K562 (cell line): ENCODE data around the gene ENOX2. TPM values are rescaled to one million over a fixed set of nuclear protein-coding genes. Genes with fewer than 3 reads are reported as not detected.

Source experiments
- ARID1B ChIP-seq: fragments of 450-650 bp; IDR thresholded peaks from 2 replicates; pipeline ENCODE4 v1.6.1; 2016; ENCODE audit warnings: antibody characterized with exemption, mild to moderate bottlenecking, inconsistent platforms
- ATF1 ChIP-seq, 2 experiments: fragments of 450-650 bp in 1 of 2; IDR thresholded peaks; 2 replicates each; pipeline ENCODE4 v1.6.1; 2016; ENCODE audit warnings: missing compliant biosample characterization in 1 of 2, missing genetic modification characterization in 1 of 2
- CHD4 ChIP-seq: fragments of 200-600 bp; sonication (generic); IDR thresholded peaks from 3 replicates; pipeline ENCODE4 v1.6.1; 2012; ENCODE audit warnings: low read depth, mild to moderate bottlenecking, mixed read lengths, low read length, inconsistent platforms; ENCODE audit not compliant: insufficient read depth, insufficient replicate concordance, poor library complexity, severe bottlenecking
- EHMT2 ChIP-seq: fragments of 450-650 bp; IDR thresholded peaks from 2 replicates; pipeline ENCODE4 v1.6.1; 2018; ENCODE audit warnings: antibody characterized with exemption
- ETV5 ChIP-seq: sonication (generic); formaldehyde crosslinking; IDR thresholded peaks from 2 replicates; pipeline ENCODE4 v1.4.0; 2020; ENCODE audit warnings: low read depth, mild to moderate bottlenecking, missing genetic modification reagents
- ID3 ChIP-seq, 2 experiments: fragments of 250-450 bp in 1 of 2; fragments of 450-650 bp in 1 of 2; sonication (Bioruptor Pico) in 1 of 2; IDR thresholded peaks; 2 replicates each; pipeline versions ENCODE4 v1.6.1 to v1.8.0; 2016 to 2021; ENCODE audit warnings: mild to moderate bottlenecking in 2 of 2, moderate library complexity in 2 of 2, missing compliant biosample characterization in 1 of 2, missing genetic modification characterization in 1 of 2
- KLF1 ChIP-seq: fragments of 450-650 bp; IDR thresholded peaks from 2 replicates; pipeline ENCODE4 v1.6.1; 2016; ENCODE audit warnings: missing genetic modification characterization, missing compliant biosample characterization
- KLF10 ChIP-seq: fragments of 250-450 bp; sonication (Bioruptor Pico); IDR thresholded peaks from 2 replicates; pipeline ENCODE4 v1.6.1; 2021; ENCODE audit warnings: matching md5 sums
- MIER1 ChIP-seq: fragments of 450-650 bp; IDR thresholded peaks from 2 replicates; pipeline ENCODE4 v1.6.1; 2016; ENCODE audit warnings: antibody characterized with exemption, mild to moderate bottlenecking, low read depth
- MTA3 ChIP-seq: fragments of 450-650 bp; formaldehyde crosslinking; IDR thresholded peaks from 2 replicates; pipeline ENCODE4 v1.6.1; 2017; ENCODE audit warnings: mild to moderate bottlenecking, borderline replicate concordance
- MTF1 ChIP-seq: fragments of 250-450 bp; sonication (Bioruptor Pico); IDR thresholded peaks from 2 replicates; pipeline ENCODE4 v1.9.0; 2021; ENCODE audit warnings: moderate library complexity, mild to moderate bottlenecking, inconsistent platforms, borderline replicate concordance
- NELFE ChIP-seq: IDR thresholded peaks from 2 replicates; pipeline ENCODE4 v1.6.1; 2011; ENCODE audit warnings: mild to moderate bottlenecking; ENCODE audit not compliant: insufficient read depth, insufficient read length
- POLR2G ChIP-seq: fragments of 200-400 bp; formaldehyde crosslinking; IDR thresholded peaks from 2 replicates; pipeline ENCODE4 v1.6.1; 2017; ENCODE audit warnings: low read depth, mild to moderate bottlenecking, antibody characterized with exemption, low read length, moderate library complexity
- SRF ChIP-seq, 2 experiments: fragments of 250-450, 450-650 bp in 1 of 2; sonication (Bioruptor Pico) in 1 of 2; sonication (generic) in 1 of 2; formaldehyde crosslinking; IDR thresholded peaks; 2 replicates each; pipeline versions ENCODE4 v1.5.0 to v1.5.1; 2020 to 2022; ENCODE audit warnings: mild to moderate bottlenecking in 1 of 2, missing genetic modification reagents in 1 of 2
- SRSF7 ChIP-seq: fragments of 200-400 bp; formaldehyde crosslinking; optimal IDR thresholded peaks from 2 replicates; pipeline ENCODE3; 2017; ENCODE audit warnings: mild to moderate bottlenecking, low read depth, low read length
- TGIF2 ChIP-seq: sonication (generic); formaldehyde crosslinking; IDR thresholded peaks from 2 replicates; pipeline ENCODE4 v1.8.1; 2022; ENCODE audit warnings: mild to moderate bottlenecking, missing genetic modification reagents, moderate library complexity
- ZNF217 ChIP-seq: sonication (generic); formaldehyde crosslinking; IDR thresholded peaks from 2 replicates; pipeline ENCODE4 v1.8.0; 2022; ENCODE audit warnings: mild to moderate bottlenecking, missing genetic modification reagents
- ZNF224 ChIP-seq: sonication (generic); formaldehyde crosslinking; IDR thresholded peaks from 2 replicates; pipeline ENCODE4 v1.8.0; 2022; ENCODE audit warnings: mild to moderate bottlenecking, missing genetic modification reagents
- ZNF407 ChIP-seq: fragments of 450-650 bp; IDR thresholded peaks from 2 replicates; pipeline ENCODE4 v1.6.1; 2016; ENCODE audit warnings: low read depth
- polyA plus RNA-seq, 8 experiments: library from polyadenylated mRNA; depleted of rRNA in 4 of 8; stranded (reverse) in 5 of 8; unstranded in 3 of 8; fragments of >200 nt; fragmentation: Nextera tagmentation in 2 of 8; fragmentation: Illumina TruSeq in 1 of 8; extraction: Ambion mirVana in 2 of 8; extraction: Trizol in 1 of 8; gene quantifications; 2 replicates each; pipeline versions ENCODE4 v1.2.1 to v1.2.3, GENCODE V29; 2011 to 2014; ENCODE audit warnings: inconsistent platforms in 1 of 8, missing spikeins in 1 of 8
- total RNA-seq, 7 experiments: library from RNA; depleted of rRNA in 6 of 7; stranded (reverse); fragments of >200 nt in 6 of 7; fragmentation: Illumina TruSeq in 2 of 7; extraction: Trizol in 2 of 7; gene quantifications; 2 replicates each; pipeline versions ENCODE4 v1.2.1 to v1.2.3, GENCODE V29; 2011 to 2021; ENCODE audit warnings: low replicate concordance in 1 of 7
- TF ChIP-seq, protein P1 (sequence below): sonication (generic); formaldehyde crosslinking; IDR thresholded peaks from 2 replicates; pipeline ENCODE4 v1.9.0; 2022; ENCODE audit warnings: mild to moderate bottlenecking, missing genetic modification reagents

ENOX2 gene
- total and polyA plus RNA-seq, 9 of the 15 experiments (the other 6 are each of a cell fraction or from before 2014, with no cell fraction given), result 6.1 to 24.0 (median 13.8) TPM

GRCh38 chrX:130694983-130695382 lies 208.0 kb downstream of the ENOX2 start (continued):
- TF ChIP-seq ZNF407 (no peak), KLF10 (CRISPR knock-in tag) (no peak), MIER1 (no peak), ZNF217 (CRISPR knock-in tag) (no peak), ZNF224 (no peak), ETV5 (CRISPR knock-in tag) (no peak), SRSF7 (no peak), NELFE (no peak), MTA3 (no peak), CHD4 (no peak), ARID1B (peak; percentile 78), TGIF2 (CRISPR knock-in tag) (no peak), KLF1 (tag) (no peak), ATF1 (CRISPR knock-in tag; IDR thresholded peaks at IDR 0.05) (no peak), ATF1 (tag; IDR thresholded peaks at IDR 0.05) (no peak), EHMT2 (no peak), MTF1 (CRISPR knock-in tag) (no peak), POLR2G (no peak), SRF (CRISPR knock-in tag; IDR thresholded peaks at IDR 0.05) (no peak), ID3 (CRISPR knock-in tag; IDR thresholded peaks at IDR 0.05) (no peak), ID3 (tag; IDR thresholded peaks at IDR 0.05) (no peak)
- TF ChIP-seq, protein P1, sequence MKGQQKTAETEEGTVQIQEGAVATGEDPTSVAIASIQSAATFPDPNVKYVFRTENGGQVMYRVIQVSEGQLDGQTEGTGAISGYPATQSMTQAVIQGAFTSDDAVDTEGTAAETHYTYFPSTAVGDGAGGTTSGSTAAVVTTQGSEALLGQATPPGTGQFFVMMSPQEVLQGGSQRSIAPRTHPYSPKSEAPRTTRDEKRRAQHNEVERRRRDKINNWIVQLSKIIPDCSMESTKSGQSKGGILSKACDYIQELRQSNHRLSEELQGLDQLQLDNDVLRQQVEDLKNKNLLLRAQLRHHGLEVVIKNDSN, result no peak
